GM20431 (cell line): Measurements from ENCODE around the gene VAMP2.

Source experiments
- in situ Hi-C: fragments of 300-500 bp; cut with MseI, MboI; formaldehyde crosslinking; loops from one replicate; pipeline ENCODE4 v1.15.0; 2020; ENCODE audit warnings: low sequenced_read_pairs; ENCODE audit not compliant: unreplicated experiment

Gene VAMP2

DNA sequence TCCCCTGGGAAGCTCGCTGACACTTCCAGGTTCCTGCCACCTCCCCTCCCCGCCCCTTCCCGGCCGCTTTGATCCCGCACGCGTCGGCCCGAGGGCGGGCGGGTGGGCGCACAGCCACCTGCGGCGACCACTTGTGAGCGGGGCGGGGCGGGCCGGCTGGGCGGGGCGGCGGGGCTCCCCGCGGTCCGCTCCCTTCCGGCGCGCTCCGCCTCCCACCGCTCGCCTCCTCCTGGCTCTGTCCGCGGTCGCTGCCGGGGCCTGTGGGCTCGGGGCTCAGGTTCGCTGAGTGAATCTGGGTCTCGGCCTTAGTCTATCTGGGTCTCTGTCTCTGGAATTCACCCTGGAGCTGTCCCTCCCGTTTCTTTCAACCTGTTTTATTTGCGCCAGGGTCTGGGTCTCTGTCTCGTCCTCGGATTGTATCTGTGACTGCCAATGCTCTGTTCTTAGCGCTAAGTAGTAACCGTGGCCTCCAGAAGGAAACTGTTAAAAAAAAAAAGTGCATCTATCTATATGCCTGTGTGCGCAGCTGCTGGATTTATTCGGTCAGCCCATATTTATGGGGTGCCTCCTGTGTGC lies 36.2 kb downstream of the VAMP2 start:
- in situ Hi-C loops: no loop called here

DNA sequence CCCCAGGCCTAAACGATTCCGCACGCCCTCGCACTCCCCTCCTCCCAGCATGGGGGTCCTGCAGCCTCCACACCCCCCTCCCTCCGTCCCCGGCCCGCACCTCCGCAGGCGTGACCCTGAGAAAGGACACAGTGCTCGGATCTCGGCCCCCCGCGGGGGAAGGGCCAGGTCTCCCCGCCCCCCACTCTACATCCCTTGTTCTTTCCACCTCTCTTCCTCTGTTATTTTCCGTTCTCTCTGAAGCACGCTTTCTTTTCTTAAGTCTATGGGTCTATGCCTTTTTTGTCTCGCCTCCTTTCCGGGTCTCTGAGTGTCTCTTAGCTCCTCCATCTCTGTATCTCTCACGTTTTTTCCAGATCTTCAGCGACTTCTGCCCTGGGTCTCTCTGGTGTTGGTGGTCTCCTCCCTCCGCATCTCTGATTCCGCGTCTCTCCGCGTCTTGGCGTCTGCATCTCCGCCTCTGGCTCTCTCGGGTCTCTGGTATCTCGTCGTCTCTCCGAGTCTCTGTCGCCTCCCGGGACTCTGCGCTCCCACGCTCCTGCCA lies 36.7 kb downstream of the VAMP2 start:
- in situ Hi-C loops: no loop called here

DNA sequence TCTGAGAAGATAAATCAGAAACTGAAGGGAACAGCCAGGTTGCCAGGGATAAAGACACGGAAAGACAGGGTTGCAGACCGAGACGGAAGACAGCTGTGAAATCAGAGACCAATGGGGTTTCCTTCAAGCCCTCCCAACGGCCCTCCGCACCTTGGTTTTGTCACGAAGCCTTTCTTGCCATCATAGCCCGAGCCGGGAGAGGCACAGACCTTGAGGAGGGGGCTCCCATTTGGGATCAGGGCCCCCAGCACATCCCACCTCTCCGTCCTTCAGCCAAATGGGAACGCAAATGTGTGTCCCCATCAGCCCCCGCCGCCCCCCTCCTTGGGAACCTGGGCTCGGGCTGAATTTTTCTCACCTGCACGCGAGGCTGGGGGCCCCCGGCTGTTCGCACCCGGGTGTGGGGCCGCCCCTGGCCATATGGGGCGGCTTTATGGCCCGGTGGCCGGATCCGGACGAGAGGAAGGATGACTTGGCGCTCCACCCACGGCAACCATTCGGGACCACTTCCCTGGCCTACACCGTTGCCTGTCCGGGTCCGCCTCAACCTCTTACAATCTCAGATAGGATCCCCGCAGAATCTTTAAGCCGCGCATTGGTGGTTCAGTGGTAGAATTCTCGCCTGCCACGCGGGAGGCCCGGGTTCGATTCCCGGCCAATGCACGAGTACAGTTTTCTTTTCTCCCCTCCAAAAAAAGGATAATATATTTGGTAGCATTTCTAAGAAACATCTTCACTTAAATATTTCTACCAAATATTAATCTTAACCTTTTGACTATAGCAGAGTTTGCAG lies 37.4 kb downstream of the VAMP2 start:
- in situ Hi-C loops: no loop called here

DNA sequence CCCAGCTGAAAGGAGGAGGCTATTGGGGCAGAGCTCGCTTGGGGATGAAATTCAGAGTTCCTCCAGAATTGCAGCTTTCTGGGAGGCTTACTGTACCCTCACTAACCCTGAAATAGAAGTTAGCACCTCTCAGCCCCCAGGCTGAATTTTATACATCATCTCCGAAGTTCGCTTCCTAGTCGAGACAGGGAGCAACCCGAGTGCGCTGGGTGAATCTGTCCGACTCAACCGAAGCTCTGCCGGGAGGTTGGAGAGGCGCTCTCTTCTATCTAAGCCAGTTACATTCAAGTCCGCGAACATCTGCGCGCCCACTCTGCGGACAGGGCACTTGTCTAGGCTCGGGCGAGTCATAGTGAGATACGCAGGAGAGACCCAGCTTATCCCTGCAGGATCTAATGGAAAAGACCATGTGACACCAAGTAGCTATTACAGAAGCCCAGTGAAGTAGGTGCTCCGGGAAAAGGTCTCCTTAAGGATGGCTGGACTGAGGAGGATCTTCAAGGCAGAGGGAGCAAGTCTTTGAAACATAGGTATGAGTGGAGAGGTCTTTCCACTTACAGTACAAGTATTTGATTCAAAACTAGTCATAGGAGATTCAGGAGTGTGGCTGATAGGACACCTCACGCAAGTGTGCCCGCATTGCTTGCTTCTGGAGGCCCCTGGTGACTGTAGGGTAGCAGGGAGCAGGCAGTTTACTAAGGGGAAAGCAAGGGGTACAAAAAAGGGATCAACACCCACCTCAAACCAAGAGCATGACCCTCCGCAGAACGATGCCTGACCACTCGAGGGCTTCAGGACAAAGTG lies 38.2 kb downstream of the VAMP2 start:
- in situ Hi-C loops: no loop called here

DNA sequence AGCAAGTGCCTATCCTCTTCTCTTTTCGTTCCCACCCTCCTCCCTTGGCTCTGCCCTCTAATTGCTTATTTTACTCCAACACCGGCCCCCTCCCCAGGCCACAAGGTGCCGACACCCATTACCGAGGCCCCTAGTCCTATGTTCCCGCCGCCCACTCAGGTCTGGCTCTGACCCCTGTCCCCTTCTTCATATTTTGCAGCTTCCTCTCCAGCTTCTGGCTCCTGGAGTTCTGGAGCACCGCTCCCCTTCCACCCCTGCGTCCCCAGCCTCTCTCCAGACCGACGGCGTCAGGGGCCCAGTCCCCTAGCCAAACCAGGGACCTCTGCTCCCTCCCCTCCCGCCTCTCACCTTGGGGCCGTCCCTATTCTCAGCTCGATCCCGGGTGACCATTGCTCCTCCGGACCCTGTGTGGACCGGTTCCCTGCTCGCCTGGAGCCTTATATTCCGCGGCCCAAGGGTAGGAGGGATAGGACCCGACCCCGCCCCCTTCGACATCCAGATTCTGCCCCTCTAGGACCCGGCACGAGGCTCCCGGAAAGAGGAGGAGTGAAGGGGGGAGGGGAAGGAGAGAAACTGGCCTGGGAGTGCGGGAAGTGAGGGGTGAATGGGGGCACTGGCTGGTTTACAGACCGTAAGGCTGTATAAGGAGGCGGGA lies 38.9 kb downstream of the VAMP2 start, which contains the start of gene HES7:
Gene HES7 (minus strand): TSS at position 412 of the 655 bp plus-strand sequence. CDS start 22 bp downstream, at position 390.
- in situ Hi-C loops: no loop called here

DNA sequence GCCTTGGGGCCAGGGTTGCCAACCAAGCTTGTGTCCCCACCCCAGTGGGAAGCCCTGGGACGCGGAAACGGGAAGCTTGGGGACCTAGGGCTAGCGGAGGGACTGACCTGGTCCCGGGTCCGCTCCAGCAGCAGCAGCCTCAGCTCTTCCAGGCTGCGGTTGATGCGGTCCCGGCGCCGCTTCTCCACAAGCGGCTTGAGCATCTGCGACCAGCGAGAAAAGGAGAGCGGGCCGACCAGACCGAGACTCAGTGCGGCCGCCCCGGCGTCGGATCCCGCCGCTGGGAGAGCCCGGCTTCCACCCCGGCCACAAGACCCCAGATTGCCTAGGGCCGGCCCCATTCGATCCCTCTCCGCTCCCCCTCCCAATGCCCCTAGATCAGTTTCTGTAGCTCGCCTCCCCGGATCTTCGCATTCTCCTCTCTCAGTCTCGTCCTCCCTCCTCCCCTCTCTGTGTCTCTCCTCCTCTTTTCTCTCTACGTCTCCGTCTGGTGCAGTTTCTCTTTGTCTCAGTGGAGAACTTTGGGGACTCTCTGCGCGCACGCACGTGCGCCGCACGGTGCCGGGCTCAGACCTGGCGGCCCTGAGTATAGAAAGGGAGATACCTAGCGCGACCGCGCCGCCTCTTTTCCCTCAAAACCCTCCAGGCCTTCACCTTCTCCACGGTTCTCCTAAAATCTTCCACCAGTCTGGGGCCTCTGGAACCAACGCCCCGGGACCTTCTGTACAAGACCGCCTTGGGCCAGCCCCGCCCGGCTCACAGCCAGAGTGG lies 39.6 kb downstream of the VAMP2 start:
- in situ Hi-C loops: no loop called here

DNA sequence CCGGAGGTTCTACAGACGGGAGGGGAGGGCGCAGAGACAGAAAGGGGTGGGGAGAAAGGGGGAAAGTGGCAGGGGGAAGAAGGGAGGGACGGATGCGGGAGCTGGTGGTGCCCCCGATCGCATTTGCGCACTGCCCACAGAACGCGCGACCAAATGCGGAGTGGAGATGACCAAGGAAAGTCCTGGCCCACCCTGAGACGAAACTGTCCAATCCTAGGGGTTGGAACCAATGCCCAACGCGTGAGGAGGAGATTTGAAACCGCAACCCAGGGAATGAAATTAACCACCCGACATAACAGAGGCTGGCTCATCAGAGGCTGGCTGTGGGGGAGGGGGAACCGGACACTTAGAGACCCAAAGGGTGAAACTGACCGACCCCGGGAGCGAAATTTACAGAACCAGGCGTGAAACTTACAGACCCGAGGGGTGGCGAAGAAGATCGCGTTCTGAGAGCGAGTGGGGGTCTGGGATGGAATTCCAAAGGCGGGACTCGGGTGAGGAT lies 40.3 kb downstream of the VAMP2 start:
- in situ Hi-C loops: no loop called here

DNA sequence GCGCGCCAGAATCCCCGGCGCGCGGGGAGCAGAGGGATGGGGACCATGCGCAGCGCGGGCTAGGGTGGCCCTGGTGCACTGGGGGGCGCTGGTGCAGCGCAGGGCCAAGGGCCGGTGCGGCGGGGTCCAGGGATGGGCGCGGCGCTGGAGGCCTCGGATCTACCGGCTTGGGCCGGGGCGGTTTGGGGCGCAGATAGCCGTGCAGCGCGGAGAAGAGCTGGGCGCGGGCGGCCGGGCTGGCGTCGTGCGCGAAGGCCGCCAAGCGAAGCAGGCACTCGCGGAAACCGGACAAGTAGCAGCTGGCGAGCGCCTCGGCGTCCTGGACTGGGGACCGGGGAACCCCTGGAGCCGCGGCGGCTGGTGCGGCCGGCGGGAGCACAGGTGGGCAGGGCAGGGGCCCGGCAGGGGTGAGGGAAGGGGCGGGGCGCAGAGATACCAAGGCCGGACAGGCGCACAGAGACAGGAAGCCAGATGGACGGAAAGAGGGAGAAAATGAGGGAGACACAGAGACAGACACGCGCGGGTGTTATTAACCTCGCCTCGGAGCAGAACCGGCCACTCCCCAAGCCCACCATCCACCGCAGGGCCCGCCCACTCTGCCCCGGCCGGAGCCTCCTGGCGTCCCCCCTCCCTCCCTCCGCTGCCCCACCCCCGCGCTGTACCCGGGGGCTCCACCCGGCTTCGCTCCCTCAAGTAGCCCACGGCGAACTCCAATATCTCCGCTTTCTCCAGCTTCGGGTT lies 40.9 kb downstream of the VAMP2 start:
- in situ Hi-C loops: no loop called here

DNA sequence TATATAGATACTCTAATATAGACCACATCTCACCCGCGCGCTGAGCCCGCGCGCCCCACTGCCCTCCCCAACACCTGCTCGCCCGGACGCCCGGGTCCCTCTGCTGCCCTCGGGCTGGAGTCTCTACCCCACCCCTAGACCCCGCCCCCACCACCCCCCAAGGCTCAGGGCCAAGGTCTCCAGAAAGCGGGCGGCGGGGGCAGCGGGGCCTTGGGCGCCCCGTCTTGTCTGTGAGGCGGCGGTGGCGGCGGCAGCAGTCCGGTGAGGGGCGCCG lies 41.4 kb downstream of the VAMP2 start:
- in situ Hi-C loops: no loop called here

DNA sequence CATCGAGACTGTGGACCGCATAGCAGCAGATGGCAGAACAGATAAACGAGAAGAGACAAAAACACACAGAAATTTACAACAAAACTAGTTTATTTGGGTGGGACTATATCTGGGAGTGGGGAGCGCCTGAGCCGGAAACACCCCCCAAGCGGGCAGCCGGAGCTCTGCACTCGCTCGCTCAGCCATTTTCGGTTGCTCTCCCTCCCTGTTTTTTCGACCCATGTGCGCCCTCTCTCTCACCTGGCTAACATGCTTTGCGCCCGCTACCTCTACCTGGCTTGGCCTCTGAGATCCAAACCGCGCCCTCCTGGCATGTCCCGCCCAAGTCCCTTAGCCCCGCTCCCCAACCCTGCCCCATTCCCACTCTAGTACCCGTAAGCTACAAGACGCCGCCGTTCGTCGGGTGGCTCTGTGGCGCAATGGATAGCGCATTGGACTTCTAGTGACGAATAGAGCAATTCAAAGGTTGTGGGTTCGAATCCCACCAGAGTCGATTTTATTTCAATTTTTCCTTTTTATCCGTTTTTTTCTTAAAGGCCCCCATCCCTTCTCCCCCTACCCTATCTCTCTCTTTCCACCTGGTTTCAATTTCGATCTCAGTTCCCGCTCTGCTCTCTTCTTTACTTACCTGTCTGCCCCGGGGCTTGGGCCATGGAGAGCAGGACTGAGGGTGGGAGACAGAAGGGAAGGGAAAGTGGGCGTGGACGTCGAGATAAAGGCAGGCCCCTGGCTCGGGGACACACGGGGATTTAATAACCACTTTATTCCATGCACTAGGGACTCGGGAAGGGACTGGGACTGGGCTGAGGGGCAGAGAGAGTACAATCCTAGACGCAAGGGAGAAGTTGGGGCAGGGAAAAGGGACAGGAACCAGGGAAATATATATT lies 42.0 kb downstream of the VAMP2 start:
- in situ Hi-C loops: no loop called here

DNA sequence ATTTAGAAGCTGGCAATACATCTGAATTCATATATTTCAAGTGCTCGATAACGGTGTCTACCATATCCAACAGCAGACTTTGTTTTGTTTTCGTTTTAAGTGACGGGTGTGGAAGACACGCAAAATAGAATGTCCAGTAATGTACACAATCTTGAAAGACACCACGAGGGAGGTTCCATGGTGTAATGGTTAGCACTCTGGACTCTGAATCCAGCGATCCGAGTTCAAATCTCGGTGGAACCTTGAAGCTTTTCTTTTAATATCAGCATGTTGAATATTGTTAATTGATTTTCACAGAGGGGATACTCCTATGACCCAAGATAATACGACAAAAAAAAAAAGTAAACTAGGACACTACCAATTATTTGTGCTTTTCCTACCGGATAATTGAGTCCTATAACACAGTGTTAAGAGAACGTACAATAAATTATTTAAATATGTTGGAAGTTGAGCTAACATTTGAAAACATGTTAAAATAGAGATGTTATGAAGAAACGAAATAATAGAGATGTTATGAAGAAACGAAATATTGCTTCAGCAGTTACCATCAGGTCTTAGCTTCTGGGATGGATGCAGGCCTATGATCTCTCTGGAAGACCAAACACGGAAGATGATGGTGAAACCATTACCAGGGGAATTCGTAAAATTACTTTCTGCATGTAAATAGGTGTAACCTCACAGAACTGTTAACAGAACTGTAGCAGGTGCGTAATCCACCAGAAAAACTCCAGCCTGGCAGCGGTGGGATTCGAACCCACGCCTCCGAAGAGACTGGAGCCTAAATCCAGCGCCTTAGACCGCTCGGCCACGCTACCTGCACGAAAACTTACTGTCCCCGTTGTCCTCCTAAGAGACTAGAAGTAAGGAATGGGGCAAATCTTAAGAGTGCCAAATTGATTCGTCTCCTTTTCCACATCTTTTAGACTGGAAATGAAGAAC lies 42.9 kb downstream of the VAMP2 start:
- in situ Hi-C loops: no loop called here

DNA sequence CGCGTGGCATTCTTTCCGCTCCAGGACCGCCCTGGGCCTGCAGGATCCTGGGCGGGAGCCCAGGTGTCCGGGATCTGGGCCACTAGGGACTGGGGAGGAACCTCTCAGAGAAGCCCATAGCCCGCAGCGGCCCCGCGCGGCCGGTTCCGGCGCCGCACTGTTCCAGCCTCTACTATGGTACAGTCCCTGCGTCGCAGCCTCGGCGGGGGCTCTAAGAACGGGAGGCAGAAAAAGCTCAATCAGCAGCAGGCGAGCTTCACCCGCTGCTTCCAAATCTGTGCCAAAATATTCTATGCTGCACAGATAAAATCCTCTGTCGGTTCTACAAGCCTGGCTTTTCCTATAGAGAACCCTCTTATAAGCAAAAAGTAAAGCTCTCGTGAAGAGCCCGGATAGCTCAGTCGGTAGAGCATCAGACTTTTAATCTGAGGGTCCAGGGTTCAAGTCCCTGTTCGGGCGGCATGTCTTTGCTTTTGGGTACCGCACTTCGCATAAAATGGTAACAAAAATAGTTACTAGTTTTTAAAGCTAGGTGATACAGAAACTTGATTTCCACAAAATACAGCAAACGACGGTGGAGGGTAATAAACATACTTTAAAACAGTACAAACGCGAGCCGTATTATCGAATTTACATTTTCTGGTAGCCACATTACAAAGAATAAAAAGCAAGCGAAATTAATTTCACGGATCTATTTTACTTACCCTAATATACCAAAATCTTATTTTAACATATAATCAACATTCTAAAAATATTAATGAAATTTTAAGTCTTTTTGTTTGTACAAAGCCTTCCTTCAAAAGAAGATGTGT lies 43.8 kb downstream of the VAMP2 start:
- in situ Hi-C loops: no loop called here

DNA sequence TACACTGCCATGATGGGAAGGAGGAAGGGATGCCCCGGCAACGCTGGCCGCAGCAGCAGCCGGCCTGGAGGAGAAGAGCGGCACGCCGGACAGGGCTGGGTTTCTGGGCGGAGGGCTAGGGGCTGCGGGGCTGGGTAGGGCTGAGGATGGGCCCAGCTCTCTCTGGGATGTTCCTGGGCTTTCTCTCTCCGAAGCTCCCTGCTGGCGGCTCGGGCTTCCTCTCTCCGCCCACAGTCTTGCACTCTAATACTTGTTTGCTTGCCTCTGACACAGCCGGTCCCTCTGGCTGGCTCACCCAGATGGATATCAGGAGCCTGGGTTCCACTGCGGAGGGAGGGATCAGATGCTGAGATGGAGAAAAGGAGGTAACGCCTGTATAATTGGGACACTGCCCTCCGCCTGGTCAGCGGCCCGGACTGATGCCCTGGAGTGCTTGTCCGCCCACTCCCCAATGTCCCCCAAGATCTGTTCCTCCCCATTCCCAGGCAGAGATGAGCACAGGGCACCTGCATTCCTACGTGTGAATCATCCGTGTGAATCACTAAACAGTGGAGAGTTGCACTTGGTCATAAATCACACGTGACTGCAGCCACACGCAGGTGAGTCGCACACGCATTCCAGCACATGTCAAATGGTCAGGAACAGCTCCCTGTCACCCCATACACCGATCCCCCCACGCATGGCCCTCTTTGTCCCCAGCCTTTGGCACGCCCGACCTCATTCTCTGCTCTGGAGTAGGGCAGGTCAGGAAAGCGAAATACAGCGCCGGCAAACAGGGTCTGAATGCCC lies 44.6 kb downstream of the VAMP2 start, which contains the start of gene ALOXE3:
Gene ALOXE3 (minus strand): TSS at position 535 of the 789 bp plus-strand sequence. CDS start 524 bp downstream, at position 11.
- in situ Hi-C loops: no loop called here

DNA sequence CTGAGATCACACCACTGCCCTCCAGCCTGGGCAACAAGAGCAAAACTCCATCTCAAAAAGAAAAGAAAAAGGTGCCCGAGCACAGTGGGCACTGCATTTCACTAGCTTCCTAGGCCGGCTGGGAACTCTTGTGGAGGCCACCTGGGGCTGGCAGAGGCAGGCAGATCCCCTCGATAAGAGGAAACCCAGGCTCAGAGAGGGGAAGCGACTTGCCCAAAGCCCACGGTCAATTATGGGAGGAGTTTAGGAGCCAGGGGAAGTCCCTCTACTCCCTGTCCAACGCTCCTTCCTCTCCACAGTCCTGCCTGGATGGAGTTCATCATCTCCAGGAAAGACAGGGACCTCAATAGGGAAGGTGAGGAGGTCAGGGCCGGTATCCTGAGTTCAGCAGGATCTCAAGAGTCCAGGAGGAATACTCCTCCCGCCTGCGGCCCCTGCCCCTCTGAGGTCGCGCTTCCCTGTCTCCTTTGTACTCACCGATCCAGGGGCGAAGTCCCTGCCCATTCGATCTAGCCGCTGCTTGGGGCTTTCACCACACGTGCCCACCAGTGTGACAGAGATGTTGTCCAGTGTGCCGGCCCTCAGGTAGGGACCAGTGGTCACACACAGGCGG lies 45.3 kb downstream of the VAMP2 start:
- in situ Hi-C loops: no loop called here

DNA sequence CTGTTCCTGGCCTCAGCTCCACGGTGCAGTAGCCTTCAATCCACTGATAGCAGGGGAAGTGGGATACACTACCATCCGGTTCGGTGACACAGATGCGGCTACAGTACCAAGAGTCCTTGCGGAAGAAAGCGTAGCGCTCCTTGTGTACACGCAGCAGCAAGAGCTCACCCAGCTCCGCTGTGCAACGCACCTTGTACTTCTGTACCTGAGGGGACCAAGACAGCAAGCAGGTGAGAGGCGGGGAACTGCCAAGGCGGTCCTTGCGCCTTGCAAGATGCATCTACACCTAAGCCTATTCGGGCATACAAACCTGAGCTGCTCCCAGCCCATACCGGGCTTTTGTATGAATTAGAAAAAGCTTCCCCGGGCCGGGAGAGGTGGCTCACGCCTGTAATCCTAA lies 46.0 kb downstream of the VAMP2 start:
- in situ Hi-C loops: no loop called here
